Measurements from ENCODE around the gene HSPA9. TPM values are rescaled to one million over a fixed set of nuclear protein-coding genes. Genes with fewer than 3 reads are reported as not detected.

The HSPA9 gene
- total RNA-seq, 2 experiments from 2014 or later = 290 to 362 TPM

GRCh38 chr5:138610415-138610917 is 35.3 kb upstream of the HSPA9 start:
- H4K20me1 ChIP-seq (ENCODE audit: insufficient read depth, low read length) = no peaks in the 10 kb centered on the region
- no peak overlapping the region for H2AFZ ChIP-seq (ENCODE audit: low read length)
- H3K4me3 ChIP-seq (ENCODE audit: low read depth, low read length, poor library complexity, severe bottlenecking) = no peak overlapping the region
- H3K4me2 ChIP-seq (ENCODE audit: low read length) = no peak overlapping the region
- POLR2A ChIA-PET = no interaction called here
- no peak for TF ChIP-seq CTCF (conservative IDR thresholded peaks at IDR 0.05; ENCODE audit: low read length)
- TF ChIP-seq EZH2phosphoT487 (IDR thresholded peaks at IDR 0.05; ENCODE audit: borderline replicate concordance, low read depth, low read length) = no peak
- H3K9me2 ChIP-seq (ENCODE audit: insufficient read depth, low read length) = no peaks in the 10 kb centered on the region
- no peaks in the 10 kb centered on the region for H3K4me1 ChIP-seq (ENCODE audit: insufficient read depth, low read length, poor library complexity, severe bottlenecking)
- intact Hi-C loops (cut with micrococcal nuclease; ENCODE audit: unreplicated experiment) = no loop called here
- no TSS peak for BruUV-seq (replicated peaks)
- DNase-seq (ENCODE audit: low spot score) = no peak
- CTCF ChIA-PET (ENCODE audit: unreplicated experiment) = no interaction called here
- no peaks in the 10 kb centered on the region for H3K9me3 ChIP-seq (ENCODE audit: low read length)
- H3K36me3 ChIP-seq (ENCODE audit: insufficient read depth, low read length) = no peaks in the 10 kb centered on the region
- no peaks in the 10 kb centered on the region for H3K79me2 ChIP-seq (ENCODE audit: insufficient read depth, low read depth, low read length)
- H3K27ac ChIP-seq (ENCODE audit: low read depth, low read length, poor library complexity, severe bottlenecking) = no peak overlapping the region

GRCh38 chr5:138606378-138607064 is 31.3 kb upstream of the HSPA9 start:
- CTCF ChIA-PET (ENCODE audit: unreplicated experiment) = no interaction called here
- H4K20me1 ChIP-seq (ENCODE audit: insufficient read depth, low read length) = no peaks in the 10 kb centered on the region
- H3K4me2 ChIP-seq (ENCODE audit: low read length) = no peak overlapping the region
- POLR2A ChIA-PET = no interaction called here
- intact Hi-C loops (cut with micrococcal nuclease; ENCODE audit: unreplicated experiment) = no loop called here
- no peaks in the 10 kb centered on the region for H3K79me2 ChIP-seq (ENCODE audit: insufficient read depth, low read depth, low read length)
- no peaks in the 10 kb centered on the region for H3K9me3 ChIP-seq (ENCODE audit: low read length)
- no peak overlapping the region for H2AFZ ChIP-seq (ENCODE audit: low read length)
- H3K36me3 ChIP-seq (ENCODE audit: insufficient read depth, low read length) = no peaks in the 10 kb centered on the region
- DNase-seq (ENCODE audit: low spot score) = no peak
- TF ChIP-seq CTCF (conservative IDR thresholded peaks at IDR 0.05; ENCODE audit: low read length) = no peak
- TF ChIP-seq EZH2phosphoT487 (IDR thresholded peaks at IDR 0.05; ENCODE audit: borderline replicate concordance, low read depth, low read length) = no peak
- H3K4me3 ChIP-seq (ENCODE audit: low read depth, low read length, poor library complexity, severe bottlenecking) = no peak overlapping the region
- no peaks in the 10 kb centered on the region for H3K9me2 ChIP-seq (ENCODE audit: insufficient read depth, low read length)
- H3K4me1 ChIP-seq (ENCODE audit: insufficient read depth, low read length, poor library complexity, severe bottlenecking) = no peaks in the 10 kb centered on the region
- no peak overlapping the region for H3K27ac ChIP-seq (ENCODE audit: low read depth, low read length, poor library complexity, severe bottlenecking)
- BruUV-seq (replicated peaks) = no TSS peak

- no peaks in the 10 kb centered on the region for H3K9me3 ChIP-seq (ENCODE audit: low read length)
- H3K27ac ChIP-seq (ENCODE audit: low read depth, low read length, poor library complexity, severe bottlenecking) = no peak overlapping the region
- H4K20me1 ChIP-seq (ENCODE audit: insufficient read depth, low read length) = no peaks in the 10 kb centered on the region
- peak; percentile 2 for DNase-seq (ENCODE audit: low spot score)
- H3K79me2 ChIP-seq (ENCODE audit: insufficient read depth, low read depth, low read length) = no peaks in the 10 kb centered on the region
- ChIA-PET CTCF (ENCODE audit: unreplicated experiment) (no interaction called here), POLR2A (interaction anchor here (0.5 to 1.0 kb wide), 4 partner anchors 17 to 740 kb away, joined by 3 to 4 read pairs (median 3); no protein-coding TSS in a partner anchor)
- TF ChIP-seq EZH2phosphoT487 (IDR thresholded peaks at IDR 0.05; ENCODE audit: borderline replicate concordance, low read depth, low read length) = no peak
- TF ChIP-seq CTCF (conservative IDR thresholded peaks at IDR 0.05; ENCODE audit: low read length) = no peak
- no TSS peak for BruUV-seq (replicated peaks)
- no peaks in the 10 kb centered on the region for H3K9me2 ChIP-seq (ENCODE audit: insufficient read depth, low read length)
- H2AFZ ChIP-seq (ENCODE audit: low read length) = no peak overlapping the region
- no peak overlapping the region for H3K4me3 ChIP-seq (ENCODE audit: low read depth, low read length, poor library complexity, severe bottlenecking)
- no peaks in the 10 kb centered on the region for H3K36me3 ChIP-seq (ENCODE audit: insufficient read depth, low read length)
- no peak overlapping the region for H3K4me2 ChIP-seq (ENCODE audit: low read length)
- intact Hi-C loops (cut with micrococcal nuclease; ENCODE audit: unreplicated experiment) = no loop called here
- no peaks in the 10 kb centered on the region for H3K4me1 ChIP-seq (ENCODE audit: insufficient read depth, low read length, poor library complexity, severe bottlenecking)
These were observed 30.2 kb upstream of the HSPA9 start for GRCh38 chr5:138605254-138605972.

Data from OCI-LY7 (cell line).